Calu3 (cell line): ENCODE results near the gene DCLK2. TPM values are rescaled to one million over a fixed set of nuclear protein-coding genes. Genes with fewer than 3 reads are reported as not detected.

Experiments used
- BruUV-seq: library from RNA; stranded (reverse); fragments of 400-500 nt; replicated peaks from 2 replicates; lab custom pipeline; 2021; lab: Mats Ljungman, UMichigan
- CTCF ChIA-PET: fragments of 300-600 bp; sonication (Branson Sonifier 250); formaldehyde crosslinking; loops from one replicate; lab custom pipeline; 2022; ENCODE audit warnings: antibody characterized with exemption; lab: Charles Lee
- DNase-seq: peaks from one replicate; pipeline ENCODE4 v3.0.0; 2022
- H3K27ac Mint-ChIP-seq: one replicate; pipeline ENCODE4 v1.8.0; 2022; ENCODE audit warnings: mixed read lengths; ENCODE audit not compliant: unreplicated experiment
- H3K27me3 Mint-ChIP-seq: one replicate; pipeline ENCODE4 v1.8.0; 2022; ENCODE audit warnings: mixed read lengths; ENCODE audit not compliant: unreplicated experiment
- H3K36me3 Mint-ChIP-seq: one replicate; pipeline ENCODE4 v1.8.0; 2022; ENCODE audit warnings: mild to moderate bottlenecking, moderate library complexity, mixed read lengths; ENCODE audit not compliant: insufficient read depth, unreplicated experiment
- H3K4me1 Mint-ChIP-seq: one replicate; pipeline ENCODE4 v1.8.0; 2022; ENCODE audit warnings: mild to moderate bottlenecking, low read depth, mixed read lengths; ENCODE audit not compliant: unreplicated experiment
- H3K4me3 Mint-ChIP-seq: one replicate; pipeline ENCODE4 v1.8.0; 2022; ENCODE audit warnings: mild to moderate bottlenecking, low read depth, moderate library complexity, mixed read lengths; ENCODE audit not compliant: unreplicated experiment
- H3K9me3 Mint-ChIP-seq: one replicate; pipeline ENCODE4 v1.8.0; 2022; ENCODE audit warnings: low read depth, mixed read lengths; ENCODE audit not compliant: unreplicated experiment
- intact Hi-C: fragments of 100-400 bp; cut with micrococcal nuclease; formaldehyde crosslinking; loops from one replicate; pipeline ENCODE4 v1.10.0; 2022; ENCODE audit not compliant: unreplicated experiment
- total RNA-seq: library from RNA; stranded (reverse); gene quantifications from 2 replicates; pipeline ENCODE4 v1.2.3, GENCODE V29; 2022
- TF ChIP-seq, protein P1 (sequence below): fragments of 200-600 bp; IDR thresholded peaks from one replicate; pipeline ENCODE4 v1.8.0; 2022; ENCODE audit warnings: antibody characterized with exemption; ENCODE audit not compliant: unreplicated experiment

The DCLK2 gene
- total RNA-seq, 1 experiment from 2014 or later = 0.31 TPM

GRCh38 chr4:150050566-150050965, 27.7 kb upstream of the DCLK2 start:
- no peak overlapping the region for H3K4me3 Mint-ChIP-seq
- BruUV-seq = no TSS peak
- H3K9me3 Mint-ChIP-seq = no peaks in the 10 kb centered on the region
- H3K4me1 Mint-ChIP-seq = no peaks in the 10 kb centered on the region
- CTCF ChIA-PET = no interaction called here
- H3K36me3 Mint-ChIP-seq = no peaks in the 10 kb centered on the region
- no peaks in the 10 kb centered on the region for H3K27me3 Mint-ChIP-seq
- DNase-seq = no peak
- intact Hi-C loops = no loop called here
- TF ChIP-seq, protein P1, sequence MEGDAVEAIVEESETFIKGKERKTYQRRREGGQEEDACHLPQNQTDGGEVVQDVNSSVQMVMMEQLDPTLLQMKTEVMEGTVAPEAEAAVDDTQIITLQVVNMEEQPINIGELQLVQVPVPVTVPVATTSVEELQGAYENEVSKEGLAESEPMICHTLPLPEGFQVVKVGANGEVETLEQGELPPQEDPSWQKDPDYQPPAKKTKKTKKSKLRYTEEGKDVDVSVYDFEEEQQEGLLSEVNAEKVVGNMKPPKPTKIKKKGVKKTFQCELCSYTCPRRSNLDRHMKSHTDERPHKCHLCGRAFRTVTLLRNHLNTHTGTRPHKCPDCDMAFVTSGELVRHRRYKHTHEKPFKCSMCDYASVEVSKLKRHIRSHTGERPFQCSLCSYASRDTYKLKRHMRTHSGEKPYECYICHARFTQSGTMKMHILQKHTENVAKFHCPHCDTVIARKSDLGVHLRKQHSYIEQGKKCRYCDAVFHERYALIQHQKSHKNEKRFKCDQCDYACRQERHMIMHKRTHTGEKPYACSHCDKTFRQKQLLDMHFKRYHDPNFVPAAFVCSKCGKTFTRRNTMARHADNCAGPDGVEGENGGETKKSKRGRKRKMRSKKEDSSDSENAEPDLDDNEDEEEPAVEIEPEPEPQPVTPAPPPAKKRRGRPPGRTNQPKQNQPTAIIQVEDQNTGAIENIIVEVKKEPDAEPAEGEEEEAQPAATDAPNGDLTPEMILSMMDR = no peak
- H3K27ac Mint-ChIP-seq = no peak overlapping the region

DNA sequence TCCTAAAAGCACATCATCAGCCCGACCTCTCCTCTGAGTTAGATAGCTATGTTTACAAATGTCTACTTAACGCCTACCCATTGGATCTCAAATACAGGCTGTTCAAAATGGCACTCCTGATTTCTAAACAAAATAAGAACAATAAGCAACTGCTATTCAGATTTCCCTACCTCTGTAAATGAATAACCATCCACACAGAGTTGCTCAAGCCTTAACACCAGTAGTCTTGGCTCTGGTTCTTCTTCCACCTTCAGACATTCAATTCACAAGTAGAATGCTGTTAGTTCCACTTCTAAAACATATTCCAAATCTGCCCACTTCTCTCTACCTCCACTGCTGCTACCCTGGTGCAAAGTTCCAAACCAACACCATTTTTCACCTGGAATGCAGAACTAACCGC, 27.1 kb upstream of the DCLK2 start:
- H3K4me1 Mint-ChIP-seq = no peaks in the 10 kb centered on the region
- no peak overlapping the region for H3K4me3 Mint-ChIP-seq
- H3K9me3 Mint-ChIP-seq = peaks cover 3% of the 10 kb centered on the region
- H3K36me3 Mint-ChIP-seq = no peaks in the 10 kb centered on the region
- no peak for DNase-seq
- no peak overlapping the region for H3K27ac Mint-ChIP-seq
- TF ChIP-seq, protein P1 = no peak
- no peaks in the 10 kb centered on the region for H3K27me3 Mint-ChIP-seq
- intact Hi-C loops = no loop called here
- no TSS peak for BruUV-seq
- CTCF ChIA-PET = no interaction called here

- peaks cover 5% of the 10 kb centered on the region for H3K9me3 Mint-ChIP-seq
- H3K4me3 Mint-ChIP-seq = no peak overlapping the region
- no peak for DNase-seq
- H3K27ac Mint-ChIP-seq = no peak overlapping the region
- BruUV-seq = no TSS peak
- CTCF ChIA-PET = no interaction called here
- intact Hi-C loops = no loop called here
- TF ChIP-seq, protein P1 = no peak
- no peaks in the 10 kb centered on the region for H3K27me3 Mint-ChIP-seq
- no peaks in the 10 kb centered on the region for H3K36me3 Mint-ChIP-seq
- H3K4me1 Mint-ChIP-seq = no peaks in the 10 kb centered on the region
These were observed 22.8 kb upstream of the DCLK2 start for GRCh38 chr4:150055467-150055866.

DNA sequence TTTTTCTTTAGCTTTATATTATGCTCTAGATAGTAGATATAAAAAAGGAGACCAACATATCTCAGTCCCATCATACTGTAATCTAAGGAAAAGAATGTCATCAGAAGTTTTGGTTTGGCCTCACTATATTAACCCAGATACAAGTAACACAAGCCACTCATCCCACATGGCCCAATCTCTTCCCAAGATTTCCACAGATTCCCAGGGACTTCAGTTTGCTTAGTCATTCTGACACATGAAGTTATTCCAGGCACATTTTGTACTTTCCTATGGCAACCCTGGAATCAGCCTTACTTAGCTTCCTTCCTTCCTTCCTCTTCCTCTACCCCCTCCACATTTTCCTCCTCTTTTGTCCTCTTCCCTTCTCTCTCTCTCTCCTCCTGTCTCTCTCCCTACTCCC, 21.7 kb upstream of the DCLK2 start:
- Mint-ChIP-seq H3K27ac (no peak overlapping the region), H3K27me3 (no peaks in the 10 kb centered on the region), H3K4me3 (no peak overlapping the region), H3K9me3 (peaks cover 5% of the 10 kb centered on the region), H3K36me3 (no peaks in the 10 kb centered on the region), H3K4me1 (no peaks in the 10 kb centered on the region)
- TF ChIP-seq, protein P1 = no peak
- DNase-seq = no peak
- CTCF ChIA-PET = no interaction called here
- intact Hi-C loops = no loop called here
- no TSS peak for BruUV-seq
